H1 (cell line): ENCODE results near the gene ACP4. TPM values are rescaled to one million over a fixed set of nuclear protein-coding genes. Genes with fewer than 3 reads are reported as not detected.
"Not testable (repeated sequence)": the region's sequence is repeated elsewhere in the genome, so short reads cannot be mapped to it uniquely, and the experiment has no call there.

Source experiments
- CTCF ChIA-PET: fragments of 300-600 bp; sonication (Branson Sonifier 250); formaldehyde crosslinking; loops from one replicate; lab custom pipeline; 2021; ENCODE audit not compliant: partially characterized antibody; lab: Charles Lee
- POLR2A ChIA-PET: fragments of 300-600 bp; sonication (Branson Sonifier 250); formaldehyde crosslinking; loops from one replicate; lab custom pipeline; 2021; ENCODE audit warnings: inconsistent platforms; ENCODE audit not compliant: partially characterized antibody; lab: Charles Lee
- DNase-seq, 2 experiments: peaks; one replicate each; pipeline versions ENCODE4 v3.0.0 to v3.0.0-alpha.2; 2010 to 2022; ENCODE audit warnings: low spot score in 2 of 2, low read depth in 1 of 2, mixed read lengths in 1 of 2
- FAIRE-seq: peaks from 2 replicates; lab custom pipeline; 2011; peaks lifted over from hg19 to GRCh38; lab: Jason Lieb, UNC
- H2AFZ ChIP-seq: 2 replicates; pipeline ENCODE4 v1.8.1; 2012; ENCODE audit warnings: low read length, inconsistent platforms
- H2AK5ac ChIP-seq: 2 replicates; pipeline ENCODE4 v1.6.1; 2013; ENCODE audit warnings: low read depth, low read length
- H2BK120ac ChIP-seq: replicated peaks from 2 replicates; pipeline ENCODE3; 2013; ENCODE audit warnings: low read depth, low read length, inconsistent platforms
- H2BK12ac ChIP-seq: 2 replicates; pipeline ENCODE4 v1.6.1; 2013; ENCODE audit warnings: low read depth, low read length
- H2BK15ac ChIP-seq: 2 replicates; pipeline ENCODE4 v1.6.1; 2013; ENCODE audit warnings: low read length
- H2BK20ac ChIP-seq: 2 replicates; pipeline ENCODE4 v1.6.1; 2013; ENCODE audit warnings: low read length
- H2BK5ac ChIP-seq: 2 replicates; pipeline ENCODE4 v1.6.1; 2013; ENCODE audit warnings: low read depth, low read length
- H3K14ac ChIP-seq: 2 replicates; pipeline ENCODE4 v1.6.1; 2013; ENCODE audit warnings: inconsistent platforms; ENCODE audit not compliant: insufficient read length
- H3K18ac ChIP-seq: 2 replicates; pipeline ENCODE4 v1.6.1; 2013; ENCODE audit warnings: low read length; ENCODE audit errors: extremely low read depth
- H3K23ac ChIP-seq: 2 replicates; pipeline ENCODE4 v1.6.1; 2013; ENCODE audit warnings: inconsistent platforms; ENCODE audit not compliant: insufficient read length
- H3K23me2 ChIP-seq: 2 replicates; pipeline ENCODE4 v1.6.1; 2013; ENCODE audit warnings: low read depth, low read length
- H3K27ac ChIP-seq: 2 replicates; pipeline ENCODE4 v1.6.1; 2011; ENCODE audit warnings: low read depth, low read length, inconsistent platforms
- H3K27me3 ChIP-seq, 4 experiments: replicated peaks in 1 of 4; 1 replicate in 1 of 4; 2 replicates in 3 of 4; pipeline versions ENCODE4 v1.6.1 to v1.8.1; 2011 to 2013; ENCODE audit warnings: low read length in 3 of 4, mild to moderate bottlenecking in 3 of 4, inconsistent platforms in 2 of 4, mixed read lengths in 2 of 4, moderate library complexity in 1 of 4; ENCODE audit not compliant: control insufficient read depth in 3 of 4, insufficient read depth in 3 of 4; ENCODE audit errors: extremely low read depth in 1 of 4
- H3K36me3 ChIP-seq, 4 experiments: 2 replicates each; pipeline versions ENCODE4 v1.6.1 to v1.8.1; 2011 to 2013; ENCODE audit warnings: mild to moderate bottlenecking in 4 of 4, low read length in 3 of 4, moderate library complexity in 2 of 4, control low read depth in 1 of 4, inconsistent platforms in 1 of 4; ENCODE audit not compliant: insufficient read depth in 4 of 4, control insufficient read depth in 2 of 4
- H3K4ac ChIP-seq: replicated peaks from 2 replicates; pipeline ENCODE3; 2013; ENCODE audit warnings: low read length, low read depth, mixed read lengths, inconsistent platforms; ENCODE audit not compliant: insufficient read length
- H3K4me1 ChIP-seq, 4 experiments: replicated peaks in 1 of 4; 1 replicate in 1 of 4; 2 replicates in 3 of 4; pipeline versions ENCODE4 v1.6.1 to v1.8.1; 2011 to 2013; ENCODE audit warnings: low read length in 3 of 4, inconsistent platforms in 2 of 4, mixed read lengths in 1 of 4; ENCODE audit not compliant: insufficient read depth in 4 of 4, control insufficient read depth in 3 of 4
- H3K4me2 ChIP-seq, 2 experiments: 2 replicates each; pipeline versions ENCODE4 v1.6.1 to v1.8.1; 2011 to 2013; ENCODE audit warnings: low read depth in 2 of 2, low read length in 2 of 2, control low read depth in 1 of 2, inconsistent platforms in 1 of 2, mild to moderate bottlenecking in 1 of 2; ENCODE audit not compliant: insufficient read depth in 1 of 2
- H3K4me3 ChIP-seq, 4 experiments: fragments of 200-600, 300-600 bp in 1 of 4; sonication (generic), shearing (Covaris generic), sonication (Bioruptor Twin) in 1 of 4; 2 replicates each; pipeline versions ENCODE4 v1.5.1 to v1.8.1; 2011 to 2016; ENCODE audit warnings: low read length in 4 of 4, low read depth in 3 of 4, control low read depth in 2 of 4, inconsistent platforms in 2 of 4, mild to moderate bottlenecking in 2 of 4, mixed read lengths in 1 of 4, moderate library complexity in 1 of 4; ENCODE audit not compliant: insufficient read depth in 2 of 4; ENCODE audit errors: extremely low read depth in 1 of 4
- H3K56ac ChIP-seq: replicated peaks from 2 replicates; pipeline ENCODE3; 2013; ENCODE audit warnings: low read depth, mild to moderate bottlenecking, mixed read lengths, low read length, inconsistent platforms; ENCODE audit not compliant: insufficient read length
- H3K79me1 ChIP-seq: 2 replicates; pipeline ENCODE4 v1.6.1; 2013; ENCODE audit warnings: low read depth, low read length, control low read depth
- H3K79me2 ChIP-seq, 2 experiments: 2 replicates each; pipeline versions ENCODE4 v1.6.1 to v1.8.1; 2012 to 2013; ENCODE audit warnings: low read length in 2 of 2, mild to moderate bottlenecking in 2 of 2, inconsistent platforms in 1 of 2; ENCODE audit not compliant: insufficient read depth in 2 of 2, control insufficient read depth in 1 of 2
- H3K9ac ChIP-seq, 4 experiments: replicated peaks in 1 of 4; 1 replicate in 1 of 4; 2 replicates in 3 of 4; pipeline versions ENCODE4 v1.6.1 to v1.8.1; 2011 to 2013; ENCODE audit warnings: low read depth in 3 of 4, low read length in 3 of 4, control low read depth in 2 of 4, mild to moderate bottlenecking in 2 of 4, moderate library complexity in 2 of 4, inconsistent platforms in 1 of 4; ENCODE audit errors: extremely low read depth in 1 of 4
- H3K9me3 ChIP-seq, 2 experiments: 2 replicates each; pipeline versions ENCODE4 v1.6.1 to v1.8.1; 2012 to 2013; ENCODE audit warnings: mild to moderate bottlenecking in 2 of 2, moderate library complexity in 2 of 2, control low read depth in 1 of 2, inconsistent platforms in 1 of 2, low read depth in 1 of 2, low read length in 1 of 2, mixed read lengths in 1 of 2; ENCODE audit not compliant: insufficient read depth in 2 of 2
- H4K20me1 ChIP-seq, 2 experiments: replicated peaks in 1 of 2; 2 replicates each; pipeline versions ENCODE3 to v1.8.1; 2011 to 2013; ENCODE audit warnings: inconsistent platforms in 2 of 2, low read length in 2 of 2, mild to moderate bottlenecking in 1 of 2; ENCODE audit not compliant: insufficient read depth in 2 of 2, control insufficient read depth in 1 of 2
- H4K5ac ChIP-seq: 2 replicates; pipeline ENCODE4 v1.6.1; 2013; ENCODE audit warnings: low read length, low read depth, mixed read lengths, inconsistent platforms; ENCODE audit not compliant: insufficient read length
- H4K8ac ChIP-seq: 2 replicates; pipeline ENCODE4 v1.8.0; 2013; ENCODE audit warnings: mild to moderate bottlenecking, moderate library complexity, low read length, inconsistent platforms; ENCODE audit not compliant: insufficient read depth; ENCODE audit errors: extremely low read depth
- H4K91ac ChIP-seq: replicated peaks from 2 replicates; pipeline ENCODE3; 2013; ENCODE audit warnings: low read length, mixed read lengths, inconsistent platforms; ENCODE audit not compliant: insufficient read length
- ATF2 ChIP-seq: IDR thresholded peaks from 2 replicates; pipeline ENCODE4 v1.6.1; 2012; ENCODE audit warnings: low read length, inconsistent platforms
- BRCA1 ChIP-seq: IDR thresholded peaks from 2 replicates; pipeline ENCODE4 v1.6.1; 2012; ENCODE audit warnings: low read depth, low read length, improper control_type of control experiment
- TCF12 ChIP-seq: IDR thresholded peaks from 2 replicates; pipeline ENCODE4 v1.6.1; 2011; ENCODE audit warnings: low read depth, mild to moderate bottlenecking, low read length
- ZNF274 ChIP-seq: IDR thresholded peaks from 2 replicates; pipeline ENCODE4 v1.7.0; 2012; ENCODE audit warnings: low read length, borderline replicate concordance; ENCODE audit errors: extremely low read depth
- WGBS, 2 experiments: shearing (Covaris generic) in 1 of 2; methylation state at CpG; one replicate each; pipeline versions ENCODE4 v1.1.6 to v1.1.7; 2013 to 2015; ENCODE audit warnings: low lambda C conversion rate in 2 of 2, mixed read lengths in 2 of 2, inconsistent platforms in 1 of 2, low coverage in 1 of 2, missing lambda C conversion rate in 1 of 2; ENCODE audit not compliant: insufficient replicate concordance in 2 of 2, insufficient coverage in 1 of 2, insufficient read length in 1 of 2; ENCODE audit errors: extremely low coverage in 1 of 2, missing lambda C conversion rate in 1 of 2; 5-methylcytosine and 5-hydroxymethylcytosine counted together
- polyA plus RNA-seq, 7 experiments: library from polyadenylated mRNA; depleted of rRNA in 3 of 7; stranded (reverse) in 5 of 7; unstranded in 2 of 7; fragments of >200 nt in 5 of 7; fragments of 200-250 nt in 2 of 7; gene quantifications; 1 replicate in 5 of 7; 2 replicates in 1 of 7; 4 replicates in 1 of 7; pipeline versions ENCODE4 v1.2.1 to v1.2.3, GENCODE V29; 2011 to 2013; ENCODE audit warnings: missing spikeins in 2 of 7, mixed read lengths in 2 of 7
- total RNA-seq: library from RNA; stranded (reverse); fragmentation: NEBNext Ultra II Directional; extraction: Animal tissue kit (Norgen Biotek cat#: 25700); gene quantifications from 2 replicates; pipeline ENCODE4 v1.2.1, GENCODE V29; 2021

The ACP4 gene
- total and polyA plus RNA-seq, 2 of the 8 experiments (the other 6 are each of a cell fraction or from before 2014, with no cell fraction given): not detected

- TF ChIP-seq TCF12: no peak
- TF ChIP-seq ZNF274: no peak
- no peak for TF ChIP-seq BRCA1
- no peak for TF ChIP-seq ATF2
Observed at GRCh38 chr19:50764409-50764808, 25.8 kb upstream of the ACP4 start (continued).

DNA sequence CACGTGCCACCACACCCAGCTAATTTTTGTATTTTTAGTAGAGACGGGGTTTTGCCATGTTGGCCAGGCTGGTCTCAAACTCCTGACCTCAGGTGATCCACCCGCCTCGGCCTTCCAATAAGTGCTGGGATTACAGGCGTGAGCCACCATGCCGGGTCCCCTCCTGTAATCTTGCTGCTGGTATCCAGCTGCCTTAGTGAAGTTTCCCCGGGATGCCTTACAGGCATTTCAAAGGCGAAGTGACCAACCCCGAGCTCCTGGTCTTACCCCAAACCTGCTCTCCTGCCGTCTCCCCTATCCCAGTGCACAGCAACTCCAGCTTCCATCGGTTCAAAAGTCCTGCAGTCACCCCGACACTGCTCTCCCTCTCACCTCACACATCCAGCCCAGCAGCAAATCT, 23.5 kb upstream of the ACP4 start:
- not testable (repeated sequence) for H3K4me2 ChIP-seq, H3K79me2 ChIP-seq, H3K9me3 ChIP-seq, H3K14ac ChIP-seq, H2BK20ac ChIP-seq, H3K9ac ChIP-seq, H2BK120ac ChIP-seq, H2AFZ ChIP-seq, H4K91ac ChIP-seq, H4K8ac ChIP-seq, H3K23ac ChIP-seq, H2BK12ac ChIP-seq, H3K36me3 ChIP-seq, H3K27ac ChIP-seq, FAIRE-seq, H2AK5ac ChIP-seq, H3K4ac ChIP-seq, H3K4me1 ChIP-seq, H2BK15ac ChIP-seq, H2BK5ac ChIP-seq, H4K20me1 ChIP-seq, H3K4me3 ChIP-seq, H3K18ac ChIP-seq, H4K5ac ChIP-seq, DNase-seq, H3K56ac ChIP-seq, H3K23me2 ChIP-seq, H3K79me1 ChIP-seq, H3K27me3 ChIP-seq
- CTCF ChIA-PET: interaction anchor here (0.9 to 1.5 kb wide), 4 partner anchors 26 to 61 kb away, joined by 3 to 6 read pairs (median 3); no protein-coding TSS in a partner anchor
- 90% methylated on average over 12 of the region's 12 CpGs; no CpG with 5 or more reads in 1 of the 2 experiments for WGBS, 2 experiments
- POLR2A ChIA-PET: interaction anchor here (0.6 to 1.9 kb wide), 5 partner anchors 12 to 211 kb away, joined by 3 to 4 read pairs (median 3); no protein-coding TSS in a partner anchor
